Lower leg skin (tissue), 3 donors: ENCODE data around the gene ARFGAP3.

Source experiments
- CTCF ChIP-seq, 3 donors: fragments of 450-650 bp; IDR thresholded peaks; one replicate each; pipeline ENCODE4 v1.5.1; 2016; ENCODE audit warnings: antibody characterized with exemption in 3 of 3, mild to moderate bottlenecking in 3 of 3, moderate library complexity in 2 of 3
- POLR2A ChIP-seq, 2 donors: fragments of 450-650 bp; IDR thresholded peaks; one replicate each; pipeline ENCODE4 v1.6.1; 2016 to 2017; ENCODE audit warnings: antibody characterized with exemption in 2 of 2, mild to moderate bottlenecking in 1 of 2, moderate library complexity in 1 of 2

GRCh38 chr22:42834177-42834949 lies 22.7 kb downstream of the ARFGAP3 start:
- TF ChIP-seq CTCF (IDR thresholded peaks at IDR 0.05) (no peak), POLR2A (IDR thresholded peaks at IDR 0.05) (no peak)
